Keratinocyte (primary cell): Measurements from ENCODE around the gene FGD4. TPM values are rescaled to one million over a fixed set of nuclear protein-coding genes. Genes with fewer than 3 reads are reported as not detected.

Experiments used
- DNase-seq: peaks from one replicate; pipeline ENCODE4 v3.0.0-alpha.2; 2011; ENCODE audit warnings: low read depth, missing footprints, low spot score
- FAIRE-seq: peaks from 2 replicates; lab custom pipeline; 2011; peaks lifted over from hg19 to GRCh38; lab: Jason Lieb, UNC
- H2AFZ ChIP-seq: 2 replicates; pipeline ENCODE4 v1.6.0; 2012; ENCODE audit warnings: low read length, control low read depth, inconsistent platforms; ENCODE audit not compliant: control insufficient read depth
- H3K27ac ChIP-seq: 2 replicates; pipeline ENCODE4 v1.5.1; 2011; ENCODE audit warnings: low read length; ENCODE audit not compliant: control insufficient read depth, insufficient read depth
- H3K27me3 ChIP-seq: 3 replicates; pipeline ENCODE4 v1.6.0; 2011; ENCODE audit warnings: low read length; ENCODE audit not compliant: control insufficient read depth, insufficient read depth; ENCODE audit errors: extremely low read depth
- H3K36me3 ChIP-seq, 2 experiments: 2 replicates in 1 of 2; 3 replicates in 1 of 2; pipeline ENCODE4 v1.5.1; 2011; ENCODE audit warnings: low read length in 2 of 2, mild to moderate bottlenecking in 1 of 2; ENCODE audit not compliant: control insufficient read depth in 2 of 2, insufficient read depth in 2 of 2; ENCODE audit errors: extremely low read depth in 1 of 2
- H3K4me1 ChIP-seq: 3 replicates; pipeline ENCODE4 v1.5.1; 2011; ENCODE audit warnings: low read length; ENCODE audit not compliant: control insufficient read depth, insufficient read depth; ENCODE audit errors: extremely low read depth
- H3K4me2 ChIP-seq: 3 replicates; pipeline ENCODE4 v1.6.0; 2011; ENCODE audit warnings: low read depth, low read length; ENCODE audit not compliant: control insufficient read depth, insufficient read depth; ENCODE audit errors: extremely low read depth
- H3K4me3 ChIP-seq, 3 experiments: fragments of 200-600 bp in 1 of 3; sonication (generic) in 1 of 3; 2 replicates in 2 of 3; 3 replicates in 1 of 3; pipeline ENCODE4 v1.5.1; 2011 to 2016; ENCODE audit warnings: low read length in 3 of 3, mild to moderate bottlenecking in 3 of 3, control low read depth in 2 of 3, inconsistent platforms in 1 of 3, low read depth in 1 of 3, mixed read lengths in 1 of 3, mixed run types in 1 of 3, moderate library complexity in 1 of 3; ENCODE audit not compliant: control insufficient read depth in 2 of 3, insufficient read depth in 2 of 3; ENCODE audit errors: extremely low read depth in 1 of 3
- H3K79me2 ChIP-seq: 2 replicates; pipeline ENCODE4 v1.6.0; 2012; ENCODE audit warnings: low read length; ENCODE audit not compliant: control insufficient read depth, insufficient read depth
- H3K9ac ChIP-seq: 3 replicates; pipeline ENCODE4 v1.6.0; 2011; ENCODE audit warnings: low read length; ENCODE audit not compliant: control insufficient read depth, insufficient read depth; ENCODE audit errors: extremely low read depth
- H3K9me1 ChIP-seq: 3 replicates; pipeline ENCODE4 v1.6.0; 2011; ENCODE audit warnings: low read length; ENCODE audit not compliant: control insufficient read depth, insufficient read depth; ENCODE audit errors: extremely low read depth
- H3K9me3 ChIP-seq: 2 replicates; pipeline ENCODE4 v1.5.1; 2012; ENCODE audit warnings: low read depth, low read length; ENCODE audit not compliant: control insufficient read depth
- H4K20me1 ChIP-seq: 3 replicates; pipeline ENCODE4 v1.6.0; 2011; ENCODE audit warnings: low read length; ENCODE audit not compliant: control insufficient read depth, insufficient read depth; ENCODE audit errors: extremely low read depth
- CTCF ChIP-seq, 3 experiments: IDR thresholded peaks in 1 of 3; conservative IDR thresholded peaks in 1 of 3; optimal IDR thresholded peaks in 1 of 3; 2 replicates in 2 of 3; 3 replicates in 1 of 3; pipeline versions ENCODE3 to v1.5.1; 2011; ENCODE audit warnings: low read length in 3 of 3, mild to moderate bottlenecking in 3 of 3, moderate library complexity in 2 of 3, control low read depth in 1 of 3, inconsistent platforms in 1 of 3; ENCODE audit not compliant: insufficient read depth in 2 of 3; ENCODE audit errors: extremely low read depth in 1 of 3
- EZH2 ChIP-seq: IDR thresholded peaks from one replicate; pipeline ENCODE4 v1.6.1; 2012; ENCODE audit warnings: inconsistent platforms, mild to moderate bottlenecking, low read length, moderate library complexity
- dilution Hi-C: fragments of 300-500 bp; cut with MboI; formaldehyde crosslinking; loops from one replicate; pipeline ENCODE4 v1.7.0; 2020; ENCODE audit warnings: low sequenced_read_pairs; ENCODE audit not compliant: extremely low pct_ligation_motif_present
- polyA plus RNA-seq, 5 experiments: library from polyadenylated mRNA; depleted of rRNA in 3 of 5; stranded (reverse) in 3 of 5; stranded (forward) in 1 of 5; unstranded in 1 of 5; fragments of >200 nt; gene quantifications; 1 replicate in 1 of 5; 2 replicates in 3 of 5; 3 replicates in 1 of 5; pipeline versions ENCODE4 v1.2.1 to v1.2.3, GENCODE V29; 2011 to 2012; ENCODE audit warnings: missing spikeins in 2 of 5, low read depth in 1 of 5, low replicate concordance in 1 of 5

The FGD4 gene
- polyA plus RNA-seq, 1 donor (not counting 4 experiments of a cell fraction or from before 2014, with no cell fraction given): 10.5 TPM

GRCh38 chr12:32533971-32534590, 134.7 kb downstream of the FGD4 start:
- Histone ChIP-seq H3K79me2 (peaks cover 19% of the 10 kb centered on the region), H3K27me3 (no peaks in the 10 kb centered on the region), H3K36me3 (no peaks in the 10 kb centered on the region), H3K9me3 (no peaks in the 10 kb centered on the region), H4K20me1 (peaks cover 4% of the 10 kb centered on the region), H3K4me2 (peak overlapping the region; percentile 77), H3K27ac (peak overlapping the region; percentile 24), H3K4me1 (peaks cover 32% of the 10 kb centered on the region), H3K9ac (no peak overlapping the region), H3K4me3 (peak overlapping the region in 2 of 3 experiments; percentile 29 to 64), H2AFZ (no peak overlapping the region), H3K9me1 (no peaks in the 10 kb centered on the region)
- dilution Hi-C loops: no loop called here
- DNase-seq: no peak
- no peak for TF ChIP-seq EZH2
- no peak for TF ChIP-seq CTCF (optimal IDR thresholded peaks at IDR 0.05 in 1 of 3, IDR thresholded peaks at IDR 0.05 in 1 of 3, conservative IDR thresholded peaks at IDR 0.05 in 1 of 3; ENCODE audit: extremely low read depth in 1 of 3, insufficient read depth in 2 of 3, low read length in 3 of 3)
- FAIRE-seq: peak; percentile 67

- DNase-seq (no peak), FAIRE-seq (no peak)
- peaks cover 4% of the 10 kb centered on the region for H4K20me1 ChIP-seq
- H3K4me3 ChIP-seq: peak overlapping the region in 2 of 3 experiments; percentile 29 to 64
- H3K27me3 ChIP-seq: no peaks in the 10 kb centered on the region
- H3K36me3 ChIP-seq: no peaks in the 10 kb centered on the region
- peak overlapping the region; percentile 77 for H3K4me2 ChIP-seq
- H3K4me1 ChIP-seq: peaks cover 32% of the 10 kb centered on the region
- no peak for TF ChIP-seq CTCF (optimal IDR thresholded peaks at IDR 0.05 in 1 of 3, IDR thresholded peaks at IDR 0.05 in 1 of 3, conservative IDR thresholded peaks at IDR 0.05 in 1 of 3; ENCODE audit: extremely low read depth in 1 of 3, insufficient read depth in 2 of 3, low read length in 3 of 3)
- no peak for TF ChIP-seq EZH2
- no peaks in the 10 kb centered on the region for H3K9me3 ChIP-seq
- peaks cover 19% of the 10 kb centered on the region for H3K79me2 ChIP-seq
- H3K27ac ChIP-seq: no peak overlapping the region
- no peaks in the 10 kb centered on the region for H3K9me1 ChIP-seq
- H2AFZ ChIP-seq: no peak overlapping the region
- dilution Hi-C loops: no loop called here
- no peak overlapping the region for H3K9ac ChIP-seq
These were observed 135.3 kb downstream of the FGD4 start for GRCh38 chr12:32534698-32535097.
